ENCODE data around the gene THBS4.
A peak's percentile ranks its signal among the peaks of the same experiment; 100 is the strongest.

THBS4 gene

GRCh38 chr5:80034962-80035821 is at the start of gene THBS4:
Gene THBS4 (plus strand): TSS chr5:80035348. CDS start chr5:80035538, 190 bp downstream.
- Histone ChIP-seq H3K36me3 (ENCODE audit: insufficient read depth, low read length) (no peaks in the 10 kb centered on the region), H3K27me3 (ENCODE audit: control insufficient read depth in 1 of 2, insufficient read depth in 2 of 2, low read length in 2 of 2) (peaks cover 16 to 22% of the 10 kb centered on the region in 2 donors), H3K9ac (ENCODE audit: low read length) (no peak within 1 kb of the TSS), H3K27ac (ENCODE audit: low read depth, low read length) (no peak within 1 kb of the TSS), H3K9me3 (ENCODE audit: low read length) (no peaks in the 10 kb centered on the region), H3K4me1 (ENCODE audit: insufficient read depth, low read length) (no peaks in the 10 kb centered on the region), H3K4me3 (ENCODE audit: low read depth in 1 of 2, low read length in 2 of 2) (peak within 1 kb of the TSS in 1 of 2 donors; percentile 7)

DNA sequence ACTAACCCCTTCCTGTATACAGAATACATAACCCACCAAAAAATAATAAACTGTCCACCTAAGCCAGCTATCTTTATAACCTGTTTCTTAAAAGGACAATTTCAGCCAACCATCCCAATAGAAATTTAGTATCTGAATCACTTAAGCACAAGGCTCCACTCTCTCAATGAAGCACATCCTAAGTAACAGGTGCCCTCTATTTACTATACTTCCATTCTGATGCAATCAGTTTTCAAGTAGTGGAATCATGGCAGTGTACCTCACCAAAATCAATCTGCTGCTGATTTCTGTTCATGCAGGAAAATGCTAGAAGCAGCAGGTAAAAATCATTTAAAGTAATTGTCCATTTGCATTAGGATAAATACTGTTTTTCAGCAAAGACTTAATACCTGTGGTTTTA is 48.9 kb upstream of the THBS4 start:
- Histone ChIP-seq H3K9me3 (ENCODE audit: low read length) (no peaks in the 10 kb centered on the region), H3K27me3 (ENCODE audit: control insufficient read depth in 1 of 2, insufficient read depth in 2 of 2, low read length in 2 of 2) (no peaks in the 10 kb centered on the region), H3K27ac (ENCODE audit: low read depth, low read length) (no peak overlapping the region), H3K36me3 (ENCODE audit: insufficient read depth, low read length) (peaks cover 57% of the 10 kb centered on the region), H3K4me3 (ENCODE audit: low read depth in 1 of 2, low read length in 2 of 2) (no peak overlapping the region), H3K9ac (ENCODE audit: low read length) (no peak overlapping the region), H3K4me1 (ENCODE audit: insufficient read depth, low read length) (peaks cover 11% of the 10 kb centered on the region)

- peak overlapping the region; percentile 63 to 84 for H3K4me3 ChIP-seq (ENCODE audit: low read depth in 1 of 2, low read length in 2 of 2)
- H3K9me3 ChIP-seq (ENCODE audit: low read length): no peaks in the 10 kb centered on the region
- peaks cover 18% of the 10 kb centered on the region for H3K4me1 ChIP-seq (ENCODE audit: insufficient read depth, low read length)
- H3K36me3 ChIP-seq (ENCODE audit: insufficient read depth, low read length): peaks cover 28% of the 10 kb centered on the region
- no peaks in the 10 kb centered on the region for H3K27me3 ChIP-seq (ENCODE audit: control insufficient read depth in 1 of 2, insufficient read depth in 2 of 2, low read length in 2 of 2)
- H3K9ac ChIP-seq (ENCODE audit: low read length): peak overlapping the region; percentile 58
- peak overlapping the region; percentile 85 for H3K27ac ChIP-seq (ENCODE audit: low read depth, low read length)
Measured at GRCh38 chr5:79990205-79990597, 44.9 kb upstream of the THBS4 start.

GRCh38 chr5:79990598-79991507 is 44.3 kb upstream of the THBS4 start, which contains the start of gene MTX3:
Gene MTX3 (minus strand): TSS chr5:79991262. CDS start chr5:79991238, 24 bp downstream.
- H3K4me3 ChIP-seq (ENCODE audit: low read depth in 1 of 2, low read length in 2 of 2): peak within 1 kb of the TSS; percentile 63 to 84
- H3K36me3 ChIP-seq (ENCODE audit: insufficient read depth, low read length): peaks cover 23% of the 10 kb centered on the region
- H3K4me1 ChIP-seq (ENCODE audit: insufficient read depth, low read length): peaks cover 18% of the 10 kb centered on the region
- H3K9me3 ChIP-seq (ENCODE audit: low read length): no peaks in the 10 kb centered on the region
- H3K9ac ChIP-seq (ENCODE audit: low read length): peak within 1 kb of the TSS; percentile 58
- peak within 1 kb of the TSS; percentile 85 for H3K27ac ChIP-seq (ENCODE audit: low read depth, low read length)
- no peaks in the 10 kb centered on the region for H3K27me3 ChIP-seq (ENCODE audit: control insufficient read depth in 1 of 2, insufficient read depth in 2 of 2, low read length in 2 of 2)

- Histone ChIP-seq H3K36me3 (ENCODE audit: insufficient read depth, low read length) (peaks cover 10% of the 10 kb centered on the region), H3K27me3 (ENCODE audit: control insufficient read depth in 1 of 2, insufficient read depth in 2 of 2, low read length in 2 of 2) (no peaks in the 10 kb centered on the region), H3K27ac (ENCODE audit: low read depth, low read length) (no peak overlapping the region), H3K4me1 (ENCODE audit: insufficient read depth, low read length) (peaks cover 18% of the 10 kb centered on the region), H3K9ac (ENCODE audit: low read length) (no peak overlapping the region), H3K4me3 (ENCODE audit: low read depth in 1 of 2, low read length in 2 of 2) (no peak overlapping the region), H3K9me3 (ENCODE audit: low read length) (no peaks in the 10 kb centered on the region)
Measured at GRCh38 chr5:79992891-79993657, 42.1 kb upstream of the THBS4 start.

DNA sequence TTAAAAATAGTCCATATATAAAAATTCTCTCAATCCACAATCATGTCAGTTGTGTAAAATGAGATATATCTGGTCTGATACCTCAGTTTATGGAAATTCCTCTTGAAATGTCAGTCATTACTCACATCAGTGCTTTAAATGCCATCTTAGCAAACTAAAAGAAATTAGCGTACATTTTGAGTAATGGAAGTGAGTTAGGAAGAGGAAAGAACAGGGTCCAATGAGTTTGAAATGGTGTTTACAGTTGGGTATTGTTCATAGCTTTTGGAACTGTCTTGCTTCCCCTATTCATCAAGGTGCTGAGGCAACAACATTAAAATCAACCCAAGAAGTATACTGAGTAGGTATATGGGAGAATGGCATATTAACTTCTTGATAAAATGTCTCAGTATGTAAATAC is 35.4 kb upstream of the THBS4 start:
- H3K27ac ChIP-seq (ENCODE audit: low read depth, low read length): no peak overlapping the region
- H3K4me1 ChIP-seq (ENCODE audit: insufficient read depth, low read length): no peaks in the 10 kb centered on the region
- H3K9me3 ChIP-seq (ENCODE audit: low read length): no peaks in the 10 kb centered on the region
- H3K27me3 ChIP-seq (ENCODE audit: control insufficient read depth in 1 of 2, insufficient read depth in 2 of 2, low read length in 2 of 2): no peaks in the 10 kb centered on the region
- H3K36me3 ChIP-seq (ENCODE audit: insufficient read depth, low read length): no peaks in the 10 kb centered on the region
- H3K9ac ChIP-seq (ENCODE audit: low read length): no peak overlapping the region
- no peak overlapping the region for H3K4me3 ChIP-seq (ENCODE audit: low read depth in 1 of 2, low read length in 2 of 2)

GRCh38 chr5:80002677-80003076 is 32.5 kb upstream of the THBS4 start:
- Histone ChIP-seq H3K9me3 (ENCODE audit: low read length) (no peaks in the 10 kb centered on the region), H3K9ac (ENCODE audit: low read length) (no peak overlapping the region), H3K27ac (ENCODE audit: low read depth, low read length) (no peak overlapping the region), H3K36me3 (ENCODE audit: insufficient read depth, low read length) (no peaks in the 10 kb centered on the region), H3K4me3 (ENCODE audit: low read depth in 1 of 2, low read length in 2 of 2) (no peak overlapping the region), H3K27me3 (ENCODE audit: control insufficient read depth in 1 of 2, insufficient read depth in 2 of 2, low read length in 2 of 2) (no peaks in the 10 kb centered on the region), H3K4me1 (ENCODE audit: insufficient read depth, low read length) (no peaks in the 10 kb centered on the region)

- Histone ChIP-seq H3K36me3 (ENCODE audit: insufficient read depth, low read length) (no peaks in the 10 kb centered on the region), H3K9me3 (ENCODE audit: low read length) (no peaks in the 10 kb centered on the region), H3K9ac (ENCODE audit: low read length) (no peak overlapping the region), H3K27me3 (ENCODE audit: control insufficient read depth in 1 of 2, insufficient read depth in 2 of 2, low read length in 2 of 2) (no peaks in the 10 kb centered on the region), H3K4me3 (ENCODE audit: low read depth in 1 of 2, low read length in 2 of 2) (no peak overlapping the region), H3K4me1 (ENCODE audit: insufficient read depth, low read length) (no peaks in the 10 kb centered on the region), H3K27ac (ENCODE audit: low read depth, low read length) (no peak overlapping the region)
Measured at GRCh38 chr5:80008995-80009765, 26.0 kb upstream of the THBS4 start.

GRCh38 chr5:80010754-80011392 is 24.3 kb upstream of the THBS4 start:
- no peaks in the 10 kb centered on the region for H3K27me3 ChIP-seq (ENCODE audit: control insufficient read depth in 1 of 2, insufficient read depth in 2 of 2, low read length in 2 of 2)
- no peak overlapping the region for H3K27ac ChIP-seq (ENCODE audit: low read depth, low read length)
- H3K9me3 ChIP-seq (ENCODE audit: low read length): no peaks in the 10 kb centered on the region
- no peak overlapping the region for H3K9ac ChIP-seq (ENCODE audit: low read length)
- no peaks in the 10 kb centered on the region for H3K4me1 ChIP-seq (ENCODE audit: insufficient read depth, low read length)
- no peak overlapping the region for H3K4me3 ChIP-seq (ENCODE audit: low read depth in 1 of 2, low read length in 2 of 2)
- no peaks in the 10 kb centered on the region for H3K36me3 ChIP-seq (ENCODE audit: insufficient read depth, low read length)

- Histone ChIP-seq H3K4me3 (ENCODE audit: low read depth in 1 of 2, low read length in 2 of 2) (no peak overlapping the region), H3K4me1 (ENCODE audit: insufficient read depth, low read length) (no peaks in the 10 kb centered on the region), H3K27me3 (ENCODE audit: control insufficient read depth in 1 of 2, insufficient read depth in 2 of 2, low read length in 2 of 2) (no peaks in the 10 kb centered on the region), H3K9ac (ENCODE audit: low read length) (no peak overlapping the region), H3K27ac (ENCODE audit: low read depth, low read length) (no peak overlapping the region), H3K9me3 (ENCODE audit: low read length) (no peaks in the 10 kb centered on the region), H3K36me3 (ENCODE audit: insufficient read depth, low read length) (no peaks in the 10 kb centered on the region)
Measured at GRCh38 chr5:80025069-80025468, 10.1 kb upstream of the THBS4 start.
